K562 (cell line): Measurements from ENCODE around the gene DDAH2. TPM values are rescaled to one million over a fixed set of nuclear protein-coding genes. Genes with fewer than 3 reads are reported as not detected.

Experiments
- CCAR2 ChIP-seq: fragments of 200-400 bp; formaldehyde crosslinking; IDR thresholded peaks from 2 replicates; pipeline ENCODE4 v1.6.1; 2017; ENCODE audit warnings: mild to moderate bottlenecking, low read depth, low read length
- FOXM1 ChIP-seq, 2 experiments: fragments of 450-650 bp in 1 of 2; sonication (generic) in 1 of 2; formaldehyde crosslinking in 1 of 2; IDR thresholded peaks; 2 replicates each; pipeline versions ENCODE4 v1.6.1 to v1.9.0; 2017 to 2022; ENCODE audit warnings: low read depth in 2 of 2, mild to moderate bottlenecking in 2 of 2, missing genetic modification reagents in 1 of 2, moderate library complexity in 1 of 2
- KLF6 ChIP-seq: fragments of 250-450 bp; sonication (Bioruptor Pico); IDR thresholded peaks from 2 replicates; pipeline ENCODE4 v1.4.0; 2020; ENCODE audit warnings: mild to moderate bottlenecking, moderate library complexity, borderline replicate concordance
- NR4A1 ChIP-seq, 2 experiments: fragments of 250-450 bp in 1 of 2; fragments of 450-650 bp in 1 of 2; sonication (Bioruptor Pico) in 1 of 2; IDR thresholded peaks; 2 replicates each; pipeline versions ENCODE4 v1.4.0 to v1.6.1; 2016 to 2020; ENCODE audit warnings: mild to moderate bottlenecking in 2 of 2, missing compliant biosample characterization in 1 of 2, missing genetic modification characterization in 1 of 2, moderate library complexity in 1 of 2
- PML ChIP-seq: IDR thresholded peaks from 2 replicates; pipeline ENCODE4 v1.6.1; 2012; ENCODE audit warnings: low read length, inconsistent platforms
- RNF2 ChIP-seq: sonication (generic); IDR thresholded peaks from 2 replicates; pipeline ENCODE4 v1.6.1; 2016
- ZC3H4 ChIP-seq: sonication (generic); formaldehyde crosslinking; IDR thresholded peaks from 2 replicates; pipeline ENCODE4 v1.9.0; 2021; ENCODE audit warnings: missing genetic modification reagents, borderline replicate concordance
- ZNF23 ChIP-seq: fragments of 250-450 bp; sonication (Bioruptor Pico); IDR thresholded peaks from 2 replicates; pipeline ENCODE4 v1.4.0; 2020; ENCODE audit warnings: mild to moderate bottlenecking
- polyA plus RNA-seq, 8 experiments: library from polyadenylated mRNA; depleted of rRNA in 4 of 8; stranded (reverse) in 5 of 8; unstranded in 3 of 8; fragments of >200 nt; fragmentation: Nextera tagmentation in 2 of 8; fragmentation: Illumina TruSeq in 1 of 8; extraction: Ambion mirVana in 2 of 8; extraction: Trizol in 1 of 8; gene quantifications; 2 replicates each; pipeline versions ENCODE4 v1.2.1 to v1.2.3, GENCODE V29; 2011 to 2014; ENCODE audit warnings: inconsistent platforms in 1 of 8, missing spikeins in 1 of 8
- total RNA-seq, 7 experiments: library from RNA; depleted of rRNA in 6 of 7; stranded (reverse); fragments of >200 nt in 6 of 7; fragmentation: Illumina TruSeq in 2 of 7; extraction: Trizol in 2 of 7; gene quantifications; 2 replicates each; pipeline versions ENCODE4 v1.2.1 to v1.2.3, GENCODE V29; 2011 to 2021; ENCODE audit warnings: low replicate concordance in 1 of 7
- TF ChIP-seq, protein P1 (sequence below), 2 experiments: fragments of 450-650 bp; IDR thresholded peaks; 2 replicates each; pipeline ENCODE4 v1.6.1; 2016; ENCODE audit warnings: mild to moderate bottlenecking in 2 of 2, borderline replicate concordance in 1 of 2, low read depth in 1 of 2, moderate library complexity in 1 of 2
- TF ChIP-seq, protein P2 (sequence below): fragments of 450-650 bp; IDR thresholded peaks from 2 replicates; pipeline ENCODE4 v1.6.1; 2014; ENCODE audit warnings: low read depth, mild to moderate bottlenecking, moderate library complexity, borderline replicate concordance
- TF ChIP-seq, protein P3 (sequence below): fragments of 250-450 bp; sonication (Bioruptor Pico); IDR thresholded peaks from 2 replicates; pipeline ENCODE4 v1.5.0; 2020; ENCODE audit warnings: mild to moderate bottlenecking, borderline replicate concordance
- TF ChIP-seq, protein P4 (sequence below): fragments of 250-450 bp; sonication (Bioruptor Pico); IDR thresholded peaks from 2 replicates; pipeline ENCODE4 v1.9.0; 2021; ENCODE audit warnings: mild to moderate bottlenecking
- TF ChIP-seq, protein P5 (sequence below): fragments of 450-650 bp; formaldehyde crosslinking; IDR thresholded peaks from 2 replicates; pipeline ENCODE4 v1.4.0; 2022; ENCODE audit warnings: mild to moderate bottlenecking, moderate library complexity

Gene DDAH2
- total and polyA plus RNA-seq, 9 of the 15 experiments (the other 6 are each of a cell fraction or from before 2014, with no cell fraction given), result 1.8 to 45.4 (median 21.4) TPM

DNA sequence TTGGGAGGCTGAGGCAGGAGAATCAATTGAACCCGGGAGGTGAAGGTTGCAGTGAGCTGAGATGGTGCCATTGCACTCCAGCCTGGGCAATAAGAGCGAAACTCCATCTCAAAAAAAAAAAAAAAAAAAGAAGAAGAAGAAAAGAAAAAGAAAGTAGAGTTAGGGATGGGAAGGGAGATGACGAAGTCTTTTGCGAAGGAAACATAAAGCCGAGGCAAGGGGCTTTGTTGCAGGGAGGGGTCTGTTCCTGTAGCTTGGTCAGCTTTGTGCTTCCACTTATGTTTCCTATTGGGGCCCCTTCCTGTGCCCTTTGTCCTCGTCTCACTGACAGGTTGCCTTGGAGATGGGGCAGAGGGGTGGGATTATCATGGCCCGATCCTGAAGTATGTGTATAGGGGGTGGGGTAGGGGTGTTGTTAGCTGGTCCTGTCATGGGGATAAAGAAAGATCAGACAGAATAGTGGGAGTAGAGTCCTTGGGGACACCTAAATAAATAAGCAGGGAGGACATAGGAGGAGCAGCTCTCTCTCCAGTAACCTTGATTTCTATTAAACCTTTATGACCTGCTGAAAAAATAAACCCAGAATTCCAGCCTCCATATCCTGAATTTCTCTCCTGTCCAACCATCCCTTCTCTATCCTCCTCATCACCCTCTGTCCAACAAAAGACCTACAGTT is 8.4 kb upstream of the DDAH2 start (continued):
- TF ChIP-seq, protein P1, sequence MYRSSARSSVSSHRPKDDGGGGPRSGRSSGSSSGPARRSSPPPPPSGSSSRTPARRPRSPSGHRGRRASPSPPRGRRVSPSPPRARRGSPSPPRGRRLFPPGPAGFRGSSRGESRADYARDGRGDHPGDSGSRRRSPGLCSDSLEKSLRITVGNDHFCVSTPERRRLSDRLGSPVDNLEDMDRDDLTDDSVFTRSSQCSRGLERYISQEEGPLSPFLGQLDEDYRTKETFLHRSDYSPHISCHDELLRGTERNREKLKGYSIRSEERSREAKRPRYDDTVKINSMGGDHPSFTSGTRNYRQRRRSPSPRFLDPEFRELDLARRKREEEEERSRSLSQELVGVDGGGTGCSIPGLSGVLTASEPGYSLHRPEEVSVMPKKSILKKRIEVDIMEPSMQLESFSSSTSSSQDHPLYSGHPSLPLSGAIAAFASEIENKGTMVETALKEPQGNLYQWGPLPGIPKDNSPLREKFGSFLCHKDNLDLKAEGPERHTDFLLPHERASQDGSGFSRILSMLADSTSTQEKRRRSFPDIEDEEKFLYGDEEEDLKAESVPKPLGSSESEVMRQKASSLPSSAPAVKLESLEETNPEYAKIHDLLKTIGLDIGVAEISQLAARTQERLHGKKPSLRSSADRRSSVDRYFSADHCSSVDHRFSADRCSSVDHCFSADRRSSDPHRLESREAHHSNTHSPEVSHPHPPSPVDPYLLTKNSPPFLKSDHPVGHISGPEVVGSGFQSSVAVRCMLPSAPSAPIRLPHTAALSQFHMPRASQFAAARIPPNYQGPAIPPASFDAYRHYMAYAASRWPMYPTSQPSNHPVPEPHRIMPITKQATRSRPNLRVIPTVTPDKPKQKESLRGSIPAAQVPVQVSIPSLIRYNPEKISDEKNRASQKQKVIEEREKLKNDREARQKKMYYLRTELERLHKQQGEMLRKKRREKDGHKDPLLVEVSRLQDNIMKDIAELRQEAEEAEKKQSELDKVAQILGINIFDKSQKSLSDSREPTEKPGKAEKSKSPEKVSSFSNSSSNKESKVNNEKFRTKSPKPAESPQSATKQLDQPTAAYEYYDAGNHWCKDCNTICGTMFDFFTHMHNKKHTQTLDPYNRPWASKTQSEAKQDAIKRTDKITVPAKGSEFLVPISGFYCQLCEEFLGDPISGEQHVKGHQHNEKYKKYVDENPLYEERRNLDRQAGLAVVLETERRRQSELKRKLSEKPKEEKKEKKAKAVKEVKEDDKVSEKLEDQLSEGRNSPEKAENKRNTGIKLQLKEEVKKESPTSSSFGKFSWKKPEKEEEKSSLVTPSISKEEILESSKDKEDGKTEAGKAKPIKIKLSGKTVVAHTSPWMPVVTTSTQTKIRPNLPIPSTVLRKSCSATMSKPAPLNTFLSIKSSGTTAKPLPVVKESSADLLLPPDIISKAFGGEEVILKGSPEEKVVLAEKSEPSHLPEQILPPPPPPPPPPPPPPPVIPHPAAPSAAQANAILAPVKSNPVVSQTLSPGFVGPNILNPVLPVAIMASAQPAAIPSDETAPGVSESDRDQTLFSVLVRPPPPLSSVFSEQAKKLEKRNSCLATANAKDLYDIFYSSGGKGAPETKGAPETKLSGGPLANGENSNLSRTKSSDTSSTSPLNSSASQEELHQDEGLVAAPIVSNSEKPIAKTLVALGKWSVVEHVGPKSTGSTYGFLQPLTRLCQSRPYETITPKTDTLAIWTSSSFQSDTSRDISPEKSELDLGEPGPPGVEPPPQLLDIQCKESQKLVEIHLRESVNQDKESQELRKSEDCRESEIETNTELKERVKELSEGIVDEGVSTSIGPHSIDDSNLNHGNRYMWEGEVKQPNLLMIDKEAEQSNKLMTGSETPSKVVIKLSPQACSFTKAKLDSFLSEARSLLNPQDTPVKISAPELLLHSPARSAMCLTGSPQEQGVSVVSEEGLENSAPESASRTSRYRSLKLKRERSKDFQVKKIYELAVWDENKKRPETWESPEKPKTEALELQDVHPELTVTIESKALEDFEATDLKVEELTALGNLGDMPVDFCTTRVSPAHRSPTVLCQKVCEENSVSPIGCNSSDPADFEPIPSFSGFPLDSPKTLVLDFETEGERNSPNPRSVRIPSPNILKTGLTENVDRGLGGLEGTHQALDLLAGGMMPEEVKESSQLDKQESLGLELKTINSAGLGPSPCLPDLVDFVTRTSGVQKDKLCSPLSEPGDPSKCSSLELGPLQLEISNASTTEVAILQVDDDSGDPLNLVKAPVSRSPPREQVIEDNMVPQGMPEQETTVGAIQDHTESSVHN (IDR thresholded peaks at IDR 0.05; ENCODE audit: borderline replicate concordance in 1 of 2, low read depth in 1 of 2), result no peak
- TF ChIP-seq CCAR2 (no peak), ZNF23 (CRISPR knock-in tag) (no peak), PML (no peak), FOXM1 (IDR thresholded peaks at IDR 0.05; ENCODE audit: low read depth) (no peak), FOXM1 (CRISPR knock-in tag; IDR thresholded peaks at IDR 0.05; ENCODE audit: low read depth) (no peak), RNF2 (no peak), NR4A1 (CRISPR knock-in tag; IDR thresholded peaks at IDR 0.05) (no peak), NR4A1 (tag; IDR thresholded peaks at IDR 0.05) (0 out of 2 replicates have a peak, but pooled peaks have one; percentile 2), KLF6 (CRISPR knock-in tag) (peak; percentile 17; the same call in 1 of the 2 replicates), ZC3H4 (CRISPR knock-in tag) (no peak)
- TF ChIP-seq, protein P2, sequence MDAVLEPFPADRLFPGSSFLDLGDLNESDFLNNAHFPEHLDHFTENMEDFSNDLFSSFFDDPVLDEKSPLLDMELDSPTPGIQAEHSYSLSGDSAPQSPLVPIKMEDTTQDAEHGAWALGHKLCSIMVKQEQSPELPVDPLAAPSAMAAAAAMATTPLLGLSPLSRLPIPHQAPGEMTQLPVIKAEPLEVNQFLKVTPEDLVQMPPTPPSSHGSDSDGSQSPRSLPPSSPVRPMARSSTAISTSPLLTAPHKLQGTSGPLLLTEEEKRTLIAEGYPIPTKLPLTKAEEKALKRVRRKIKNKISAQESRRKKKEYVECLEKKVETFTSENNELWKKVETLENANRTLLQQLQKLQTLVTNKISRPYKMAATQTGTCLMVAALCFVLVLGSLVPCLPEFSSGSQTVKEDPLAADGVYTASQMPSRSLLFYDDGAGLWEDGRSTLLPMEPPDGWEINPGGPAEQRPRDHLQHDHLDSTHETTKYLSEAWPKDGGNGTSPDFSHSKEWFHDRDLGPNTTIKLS, result no peak
- TF ChIP-seq, protein P3, sequence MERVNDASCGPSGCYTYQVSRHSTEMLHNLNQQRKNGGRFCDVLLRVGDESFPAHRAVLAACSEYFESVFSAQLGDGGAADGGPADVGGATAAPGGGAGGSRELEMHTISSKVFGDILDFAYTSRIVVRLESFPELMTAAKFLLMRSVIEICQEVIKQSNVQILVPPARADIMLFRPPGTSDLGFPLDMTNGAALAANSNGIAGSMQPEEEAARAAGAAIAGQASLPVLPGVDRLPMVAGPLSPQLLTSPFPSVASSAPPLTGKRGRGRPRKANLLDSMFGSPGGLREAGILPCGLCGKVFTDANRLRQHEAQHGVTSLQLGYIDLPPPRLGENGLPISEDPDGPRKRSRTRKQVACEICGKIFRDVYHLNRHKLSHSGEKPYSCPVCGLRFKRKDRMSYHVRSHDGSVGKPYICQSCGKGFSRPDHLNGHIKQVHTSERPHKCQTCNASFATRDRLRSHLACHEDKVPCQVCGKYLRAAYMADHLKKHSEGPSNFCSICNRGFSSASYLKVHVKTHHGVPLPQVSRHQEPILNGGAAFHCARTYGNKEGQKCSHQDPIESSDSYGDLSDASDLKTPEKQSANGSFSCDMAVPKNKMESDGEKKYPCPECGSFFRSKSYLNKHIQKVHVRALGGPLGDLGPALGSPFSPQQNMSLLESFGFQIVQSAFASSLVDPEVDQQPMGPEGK (CRISPR knock-in tag), result 0 out of 2 replicates have a peak, but pooled peaks have one; percentile 62
- TF ChIP-seq, protein P4, sequence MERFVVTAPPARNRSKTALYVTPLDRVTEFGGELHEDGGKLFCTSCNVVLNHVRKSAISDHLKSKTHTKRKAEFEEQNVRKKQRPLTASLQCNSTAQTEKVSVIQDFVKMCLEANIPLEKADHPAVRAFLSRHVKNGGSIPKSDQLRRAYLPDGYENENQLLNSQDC (CRISPR knock-in tag), result peak; percentile 74
- TF ChIP-seq, protein P5, sequence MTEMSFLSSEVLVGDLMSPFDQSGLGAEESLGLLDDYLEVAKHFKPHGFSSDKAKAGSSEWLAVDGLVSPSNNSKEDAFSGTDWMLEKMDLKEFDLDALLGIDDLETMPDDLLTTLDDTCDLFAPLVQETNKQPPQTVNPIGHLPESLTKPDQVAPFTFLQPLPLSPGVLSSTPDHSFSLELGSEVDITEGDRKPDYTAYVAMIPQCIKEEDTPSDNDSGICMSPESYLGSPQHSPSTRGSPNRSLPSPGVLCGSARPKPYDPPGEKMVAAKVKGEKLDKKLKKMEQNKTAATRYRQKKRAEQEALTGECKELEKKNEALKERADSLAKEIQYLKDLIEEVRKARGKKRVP, result peak; percentile 45; the same call in 1 of the 2 replicates
